OCI-LY3 (cell line): ENCODE data around the gene AKR1B15.

Source experiments
- CTCF ChIP-seq: fragments of 200-600, 300-600 bp; sonication (generic); IDR thresholded peaks from 2 replicates; pipeline ENCODE4 v1.5.1; 2014; ENCODE audit warnings: antibody characterized with exemption, low read length, low read depth
- EZH2phosphoT487 ChIP-seq: fragments of 200-600 bp; shearing (Covaris generic); IDR thresholded peaks from 2 replicates; pipeline ENCODE4 v1.6.1; 2018; ENCODE audit warnings: antibody characterized with exemption, mixed run types, low read depth

GRCh38 chr7:134589491-134589941, 40.6 kb downstream of the AKR1B15 start:
- TF ChIP-seq CTCF, result no peak
- TF ChIP-seq EZH2phosphoT487, result no peak
